Measurements from ENCODE around the gene CBX4.
A peak's percentile ranks its signal among the peaks of the same experiment; 100 is the strongest.

CBX4 gene

DNA sequence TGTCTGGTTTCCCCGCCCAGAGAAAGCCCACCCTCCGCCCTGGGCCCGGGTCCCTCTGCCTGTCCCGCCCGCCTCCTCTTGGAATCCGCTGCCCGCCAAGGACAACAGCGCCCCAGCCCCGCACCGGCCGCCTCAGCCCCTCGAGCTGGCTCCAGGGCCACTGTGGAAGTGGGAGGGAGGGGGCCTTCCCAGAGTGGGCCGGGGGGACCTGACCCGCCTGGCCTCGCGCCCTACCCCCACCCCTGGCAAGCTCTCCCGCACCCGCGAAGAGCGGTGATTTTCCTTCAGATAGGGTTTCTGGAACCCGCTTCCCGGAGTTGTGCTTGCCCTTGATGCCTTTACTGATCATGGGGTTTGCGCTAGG is 40.1 kb downstream of the CBX4 start:
- DNase-seq, result no peak

DNA sequence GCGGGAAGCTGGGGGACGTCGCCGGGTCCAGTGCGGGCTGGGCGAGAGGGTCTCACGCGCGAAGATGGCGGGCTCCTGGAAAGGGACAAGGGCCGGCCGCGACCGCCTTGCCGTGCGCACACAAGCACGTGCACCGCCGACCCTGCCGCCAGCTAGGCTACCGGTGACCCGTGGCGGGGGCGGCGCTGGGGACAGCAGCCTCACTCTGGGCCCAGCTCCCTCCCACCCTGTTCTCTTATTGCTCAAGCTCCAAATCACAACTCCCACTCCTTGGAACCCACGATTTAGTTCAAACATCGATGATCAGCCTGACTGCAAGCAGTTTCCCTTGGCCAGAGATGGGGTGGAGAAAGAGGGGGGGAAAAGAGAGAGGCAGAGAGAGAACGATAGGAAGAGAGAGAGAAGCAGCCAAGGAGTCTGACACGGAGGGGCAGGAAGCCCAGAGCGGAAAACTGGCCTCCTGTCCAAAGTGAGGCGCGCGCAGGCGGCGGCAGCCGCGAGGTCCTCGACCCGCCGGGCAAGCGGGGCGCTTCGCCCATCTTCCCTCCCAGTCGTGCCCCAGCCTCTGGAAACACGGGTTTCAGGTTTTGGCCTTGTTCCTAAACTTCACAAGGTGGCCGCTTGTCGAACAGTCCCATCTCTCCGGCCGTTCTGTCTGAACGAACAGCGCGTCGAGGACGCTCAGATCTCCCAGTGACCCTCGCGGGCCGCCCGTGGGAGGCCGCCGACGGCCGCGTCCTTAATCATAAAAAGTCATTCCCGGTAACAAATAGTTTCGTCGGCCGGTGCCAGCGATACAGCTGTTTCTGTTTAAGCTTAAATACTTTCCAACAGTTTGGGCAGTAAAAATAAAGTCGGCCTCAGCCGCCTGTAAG is 40.7 kb downstream of the CBX4 start:
- DNase-seq, result no peak

DNA sequence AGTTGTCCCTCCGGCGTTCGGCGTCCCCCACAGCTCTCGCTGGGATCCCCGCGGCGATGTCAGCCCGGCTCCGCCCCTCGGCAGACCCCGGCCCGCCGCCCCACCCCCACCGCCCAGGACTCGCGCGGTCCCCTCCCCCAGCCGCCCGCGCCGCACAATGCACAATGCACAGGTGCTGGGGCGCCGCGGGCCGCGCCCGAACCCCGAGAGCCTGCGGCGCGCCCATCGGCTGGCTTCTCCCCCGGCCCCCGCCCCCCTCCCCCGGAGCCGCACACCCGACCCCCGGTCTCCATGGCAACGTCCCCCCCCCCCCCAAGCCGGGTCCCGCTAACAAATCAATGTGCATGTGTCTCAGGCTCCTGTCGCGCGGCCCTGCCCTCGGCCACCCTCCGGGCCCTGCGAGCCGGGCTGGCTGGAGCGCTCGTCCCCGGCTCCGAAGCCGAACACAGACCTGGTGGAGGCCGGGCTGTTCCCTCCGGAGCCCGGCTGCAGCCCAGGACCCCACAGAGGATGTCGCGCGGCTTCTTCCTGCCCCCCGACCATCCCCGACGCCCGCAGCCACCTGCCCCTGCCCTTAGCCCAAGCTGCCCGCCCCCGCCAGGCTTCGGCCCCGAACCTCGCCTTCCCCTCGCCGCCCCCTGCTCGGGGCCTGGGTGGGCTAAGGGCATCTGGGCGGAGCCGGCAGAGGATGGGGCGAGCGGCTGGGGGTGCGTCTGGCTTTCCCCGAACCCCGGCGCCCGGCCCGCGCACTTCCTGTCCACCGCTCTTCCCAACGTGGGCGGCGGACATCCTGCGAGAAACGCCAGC is 41.5 kb downstream of the CBX4 start:
- peak in 1 of 2 experiments; percentile 52 for DNase-seq

DNA sequence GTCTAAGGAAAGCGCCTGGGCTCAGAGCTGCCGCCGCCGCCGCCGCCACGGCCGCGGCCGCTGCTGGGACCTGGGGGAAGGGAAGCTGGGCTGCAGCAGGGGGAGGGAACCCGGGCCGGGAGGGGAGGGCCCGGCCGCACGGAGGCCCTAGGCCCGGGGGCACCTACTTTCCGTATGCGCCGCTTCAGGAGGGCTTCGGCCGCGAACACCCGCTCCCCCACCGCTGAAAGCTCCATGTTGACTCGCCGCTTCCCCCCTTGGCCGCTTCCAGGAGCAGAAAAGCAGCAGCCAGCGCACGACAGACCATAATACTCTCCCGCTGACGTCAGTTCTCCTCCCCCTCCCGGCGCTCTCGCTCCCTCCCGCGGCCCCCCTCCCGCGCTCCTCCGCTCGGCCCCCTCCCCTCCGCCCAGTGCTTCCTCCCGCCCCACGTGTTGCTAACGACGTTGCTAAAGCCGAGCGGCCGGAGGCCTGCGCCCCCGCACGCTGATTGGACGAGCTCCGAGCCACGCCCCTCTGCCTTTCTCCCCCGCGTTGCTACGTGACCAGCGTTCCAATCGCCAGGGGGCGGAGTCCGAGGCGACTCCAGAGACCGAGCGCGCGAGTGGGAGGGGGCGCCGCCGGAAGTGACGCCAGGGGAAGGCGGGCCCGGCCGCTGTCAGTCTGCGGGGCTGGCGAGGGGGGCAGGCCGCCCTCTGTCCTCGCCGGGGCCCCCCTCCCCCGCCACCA is 42.3 kb downstream of the CBX4 start, which contains the start of gene CBX8:
CBX8 (minus strand) TSS at position 315 of the 729 bp plus-strand sequence; CDS start at position 236, 79 bp downstream.
- DNase-seq, result peak; percentile 96 to 99

DNA sequence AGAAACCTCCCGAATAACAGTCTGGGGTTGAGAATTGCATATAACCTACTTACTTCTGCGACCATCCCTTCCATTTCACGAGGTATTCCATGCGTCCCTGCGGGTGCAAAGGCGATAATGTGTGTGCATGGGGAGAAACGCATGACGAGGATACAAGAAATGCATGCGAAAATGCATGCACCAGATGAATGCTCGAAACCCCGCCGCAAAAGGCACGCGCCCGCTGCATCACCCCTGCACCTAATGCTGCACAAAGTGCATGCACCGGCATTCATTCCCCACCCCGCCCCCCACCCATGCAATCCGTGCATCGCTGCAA is 42.8 kb downstream of the CBX4 start:
- DNase-seq, result no peak

DNA sequence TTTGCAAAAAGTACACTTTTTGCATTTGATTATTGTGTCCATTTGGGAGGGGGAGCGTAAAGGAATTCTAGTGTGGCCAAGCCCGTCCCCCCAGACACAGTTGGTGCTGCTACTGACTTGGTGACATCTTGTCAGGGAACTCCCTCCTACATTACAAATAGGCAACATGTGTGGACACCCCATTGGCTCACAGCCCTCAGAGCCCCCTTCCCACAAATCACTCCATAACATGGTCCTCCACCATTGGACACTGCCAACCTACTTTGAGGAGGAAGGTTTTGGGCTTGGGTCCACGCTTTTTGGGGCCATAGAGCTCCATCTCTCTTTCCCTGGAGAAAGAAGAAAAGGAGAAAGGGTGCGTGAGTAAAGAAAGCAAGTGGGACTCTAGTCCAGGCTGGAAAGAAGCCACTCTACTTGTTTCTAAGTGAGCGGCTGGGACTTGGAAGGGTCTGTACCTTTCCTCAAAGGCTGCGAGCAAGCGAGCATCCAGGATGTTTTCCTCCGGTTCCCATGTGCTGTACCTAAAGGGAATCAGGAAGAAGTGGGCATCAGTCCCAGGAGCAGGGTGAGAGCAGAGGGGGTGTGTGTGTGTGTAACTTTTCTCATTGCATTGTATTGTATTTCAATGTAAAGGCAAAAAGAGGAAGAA is 43.3 kb downstream of the CBX4 start:
- DNase-seq, result no peak

DNA sequence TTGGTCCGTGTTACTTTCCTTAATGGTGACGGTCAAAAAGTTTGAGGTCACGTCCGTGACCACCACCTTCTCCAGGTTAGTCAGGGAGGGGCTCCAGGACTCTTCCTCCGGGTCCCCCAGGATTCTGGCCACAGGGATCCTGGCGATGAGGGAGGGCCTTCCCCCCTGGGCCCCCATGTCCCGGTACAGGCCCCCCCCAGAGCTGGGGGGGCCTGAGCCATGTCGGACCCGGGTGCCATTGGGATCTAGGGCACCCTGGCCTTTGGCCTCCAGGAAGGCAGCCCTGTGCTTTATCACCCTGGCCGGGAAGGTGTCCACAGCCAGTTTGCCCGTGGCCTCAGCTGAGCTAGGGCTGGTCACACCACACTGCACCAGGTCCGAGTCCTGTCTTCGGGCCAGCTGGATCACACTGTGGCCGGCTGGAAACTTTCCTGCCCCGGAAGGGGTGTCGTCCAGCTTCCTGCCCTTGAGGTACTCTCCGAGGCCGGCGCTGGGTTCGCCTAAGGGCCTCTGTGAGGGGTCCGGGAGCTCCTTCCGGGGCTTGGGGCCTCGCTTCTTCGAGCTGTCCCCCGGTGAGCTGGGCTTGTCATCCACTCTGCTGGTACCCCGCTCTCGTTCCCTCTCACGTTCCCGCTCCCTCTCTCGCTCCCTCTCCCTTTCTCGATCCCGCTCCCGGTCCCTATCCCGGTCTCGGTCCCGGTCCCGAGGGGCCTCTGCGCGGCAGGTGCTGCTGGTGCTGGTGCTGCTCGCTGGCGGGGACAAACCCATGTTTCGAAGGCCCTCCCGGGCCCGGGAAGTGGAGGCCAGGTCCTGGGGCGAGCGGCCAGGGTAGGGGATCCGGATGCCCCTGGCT is 44.4 kb downstream of the CBX4 start:
- DNase-seq, result no peak

DNA sequence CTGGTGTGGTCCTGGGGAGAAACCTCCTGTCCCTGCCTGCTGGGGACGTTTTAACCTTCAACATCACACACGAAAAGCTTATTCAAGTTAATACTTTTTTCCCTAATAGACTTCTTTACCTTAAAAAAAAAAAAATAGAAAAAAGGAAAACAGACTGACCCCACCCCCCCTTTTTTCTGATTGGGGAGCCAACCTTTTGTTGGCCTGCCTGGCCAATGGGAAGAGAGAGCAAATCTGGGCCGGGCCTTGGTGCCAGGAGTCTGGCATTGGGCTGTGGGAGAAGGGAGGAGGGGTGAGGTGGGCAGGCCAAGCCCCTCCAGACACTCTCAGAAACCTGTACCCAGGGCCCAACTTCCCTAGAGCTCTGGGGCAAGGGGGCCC is 45.3 kb downstream of the CBX4 start:
- DNase-seq, result no peak

DNA sequence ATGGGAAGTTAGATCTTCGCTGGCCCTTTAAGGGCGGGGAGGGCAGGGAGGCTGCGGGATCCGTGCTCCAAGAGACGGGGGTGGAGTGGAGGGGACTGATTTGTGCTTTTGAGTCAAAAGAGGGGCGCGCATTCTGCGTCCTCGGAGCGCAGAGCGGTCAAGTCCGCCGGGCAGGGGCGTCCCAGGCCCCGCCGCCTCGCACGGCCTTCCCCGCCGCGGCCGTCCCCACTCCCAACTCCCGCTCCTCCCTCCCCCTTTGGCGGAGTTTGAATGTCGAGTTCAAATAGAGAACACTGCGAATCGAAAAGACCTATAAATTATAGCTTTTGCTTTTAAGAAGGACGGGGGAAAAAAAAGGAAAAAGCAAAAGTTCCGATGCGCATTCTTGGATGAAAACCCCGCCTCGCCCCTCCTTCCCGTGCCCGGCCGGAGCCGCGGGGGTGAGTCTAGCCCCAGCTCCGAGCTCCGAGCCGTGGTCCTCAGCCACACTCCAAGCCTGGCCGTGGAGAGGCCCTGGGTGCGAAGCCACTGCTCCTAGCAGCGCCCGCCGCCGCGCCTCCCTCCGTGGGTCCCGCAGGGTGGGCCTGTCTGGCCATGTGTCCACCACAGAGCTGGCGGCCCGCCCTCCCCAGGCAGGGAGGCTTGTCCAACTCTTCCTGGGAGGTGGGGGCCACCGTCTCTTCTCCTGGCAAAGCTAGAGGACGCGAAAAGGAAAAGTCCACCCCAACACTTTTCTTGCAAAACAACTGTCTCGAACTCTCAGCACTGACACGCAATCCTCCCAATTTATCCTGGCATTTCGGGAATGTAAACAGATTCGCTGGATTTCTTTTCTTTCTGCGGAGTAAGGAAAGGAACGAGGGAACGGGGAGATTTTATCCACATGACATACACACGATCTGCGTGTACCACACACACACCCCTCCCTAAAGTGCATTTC is 46.0 kb downstream of the CBX4 start:
- no peak for DNase-seq

DNA sequence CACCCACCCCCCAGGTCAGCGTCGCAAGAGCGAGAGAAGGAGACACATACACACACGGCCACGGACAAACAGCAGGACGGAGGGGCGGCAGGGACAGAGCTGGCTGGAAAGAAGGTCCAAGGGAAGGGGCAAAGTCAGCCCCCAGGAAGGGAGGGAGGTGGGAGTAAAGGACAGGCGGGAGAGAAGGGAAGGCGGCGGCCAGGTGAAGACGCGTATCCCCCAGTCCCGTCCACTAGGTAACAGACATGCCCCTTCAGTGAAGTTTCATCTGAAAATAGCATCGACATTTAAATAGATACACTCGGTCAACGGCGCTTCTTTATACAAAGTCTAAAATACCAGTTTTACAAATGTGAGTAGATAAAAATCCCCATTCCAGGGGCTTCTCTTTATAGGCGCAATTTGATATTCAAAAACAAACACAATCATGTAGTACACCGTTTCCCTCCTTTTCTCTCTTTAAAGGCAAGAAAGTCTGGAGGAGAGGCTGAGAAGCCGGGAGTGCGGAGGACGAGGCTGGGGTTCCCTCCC is 46.8 kb downstream of the CBX4 start:
- no peak for DNase-seq

DNA sequence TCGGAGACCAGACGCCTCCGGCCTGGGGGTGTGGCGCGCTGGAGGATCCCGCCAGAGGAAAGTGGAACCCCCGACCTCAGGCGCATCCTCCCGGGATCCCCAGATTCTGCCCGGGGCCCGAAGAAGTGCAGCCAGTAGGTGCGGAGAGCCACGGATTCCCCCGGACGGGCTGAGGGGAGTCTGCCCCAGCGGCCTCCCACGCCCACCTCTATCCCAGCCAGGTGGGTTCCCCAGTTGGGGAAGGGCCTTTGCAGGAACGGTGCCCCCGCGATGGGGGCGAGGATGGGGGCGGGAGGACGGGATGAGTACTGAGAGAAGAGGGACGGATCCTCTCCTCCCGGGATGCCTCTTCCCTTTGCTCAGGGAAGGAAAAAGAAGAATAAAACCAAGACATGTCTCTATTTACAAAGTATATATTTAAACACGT is 47.5 kb downstream of the CBX4 start:
- no peak for DNase-seq

DNA sequence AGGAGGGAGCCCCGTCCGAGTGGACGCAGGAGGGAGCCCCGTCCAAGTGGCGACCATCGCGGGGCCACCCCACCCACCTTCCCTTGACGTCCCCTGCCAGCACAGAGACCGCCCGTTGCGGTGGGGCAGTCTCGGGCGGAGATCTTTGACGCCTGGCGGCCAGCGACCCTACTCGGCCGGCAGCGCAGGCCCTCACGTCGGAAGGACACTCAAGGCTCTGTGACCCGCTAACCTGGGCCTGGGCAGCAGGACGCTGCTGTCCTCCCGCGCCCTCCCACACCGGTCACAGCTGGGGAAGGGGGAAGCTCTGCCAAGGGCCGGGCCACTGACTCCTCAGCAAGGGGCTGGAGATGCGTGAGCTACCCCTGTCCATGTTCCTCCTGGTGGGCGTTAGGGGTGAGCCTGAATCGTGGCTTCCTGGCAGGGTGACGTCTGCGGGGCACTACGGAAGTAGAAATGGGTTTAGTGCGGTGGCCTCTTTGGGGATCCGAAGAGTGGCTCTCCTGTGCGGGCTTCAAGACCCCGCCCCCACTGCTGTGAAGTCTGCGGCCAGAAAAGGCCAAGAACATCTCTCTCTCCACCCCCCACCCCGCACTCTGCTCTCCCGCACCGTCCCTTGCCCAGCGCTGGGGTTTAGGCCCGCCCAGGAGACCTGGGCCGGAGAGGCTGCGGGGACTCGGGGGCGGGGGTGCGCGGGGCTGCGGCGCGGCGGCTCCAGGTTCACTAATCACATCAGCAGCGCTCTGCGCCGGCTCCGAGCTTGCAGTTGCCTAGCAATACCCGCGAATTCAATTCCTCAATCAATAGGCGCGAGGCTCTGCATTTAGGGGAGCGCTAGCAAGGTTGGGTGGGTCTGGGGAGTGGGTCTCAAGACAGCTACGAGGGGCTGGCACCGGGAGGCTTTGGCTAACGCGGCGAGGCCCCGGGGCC is 48.2 kb downstream of the CBX4 start:
- DNase-seq, result no peak

DNA sequence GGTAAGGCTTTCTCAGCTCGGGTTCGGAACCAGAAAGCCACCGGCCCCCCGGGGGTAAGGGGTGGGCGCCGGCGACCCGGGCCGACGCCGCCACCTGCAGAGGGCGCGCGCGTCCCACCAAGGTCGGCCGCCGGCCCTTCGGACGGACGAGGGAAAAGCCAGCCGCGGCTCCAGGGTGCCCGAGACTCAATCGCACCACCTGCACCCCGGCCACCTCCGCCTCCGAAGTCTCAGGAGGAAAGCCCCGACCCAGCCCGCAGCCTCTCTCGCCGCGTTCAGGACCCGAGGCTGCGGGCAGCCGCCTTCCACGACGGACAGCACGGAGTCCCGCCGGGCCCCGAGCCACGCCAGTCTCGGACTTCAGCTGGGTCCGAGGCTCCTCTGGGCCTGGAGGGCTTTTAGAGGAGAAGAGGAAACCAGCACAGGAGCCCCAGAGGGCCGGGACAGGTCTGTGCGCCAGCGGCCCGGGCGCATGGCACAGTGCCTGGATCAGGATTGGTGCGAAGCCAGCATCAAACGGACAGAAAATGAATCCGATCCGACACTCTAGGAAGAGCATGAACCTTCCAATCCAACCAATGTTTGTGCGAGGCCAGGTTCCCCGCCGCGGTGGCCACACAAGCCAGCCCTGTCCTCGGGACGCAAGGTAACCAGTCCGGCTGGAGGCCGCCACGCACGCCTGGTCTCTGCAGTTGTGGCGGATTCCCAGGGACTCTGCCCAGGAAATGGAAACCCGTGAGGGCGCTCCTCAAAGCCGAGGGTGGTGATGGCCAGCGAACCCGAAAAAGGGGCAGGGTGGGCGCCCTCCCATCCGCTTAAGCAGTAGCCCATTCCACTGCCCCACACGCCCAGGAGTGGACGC is 49.1 kb downstream of the CBX4 start:
- no peak for DNase-seq

DNA sequence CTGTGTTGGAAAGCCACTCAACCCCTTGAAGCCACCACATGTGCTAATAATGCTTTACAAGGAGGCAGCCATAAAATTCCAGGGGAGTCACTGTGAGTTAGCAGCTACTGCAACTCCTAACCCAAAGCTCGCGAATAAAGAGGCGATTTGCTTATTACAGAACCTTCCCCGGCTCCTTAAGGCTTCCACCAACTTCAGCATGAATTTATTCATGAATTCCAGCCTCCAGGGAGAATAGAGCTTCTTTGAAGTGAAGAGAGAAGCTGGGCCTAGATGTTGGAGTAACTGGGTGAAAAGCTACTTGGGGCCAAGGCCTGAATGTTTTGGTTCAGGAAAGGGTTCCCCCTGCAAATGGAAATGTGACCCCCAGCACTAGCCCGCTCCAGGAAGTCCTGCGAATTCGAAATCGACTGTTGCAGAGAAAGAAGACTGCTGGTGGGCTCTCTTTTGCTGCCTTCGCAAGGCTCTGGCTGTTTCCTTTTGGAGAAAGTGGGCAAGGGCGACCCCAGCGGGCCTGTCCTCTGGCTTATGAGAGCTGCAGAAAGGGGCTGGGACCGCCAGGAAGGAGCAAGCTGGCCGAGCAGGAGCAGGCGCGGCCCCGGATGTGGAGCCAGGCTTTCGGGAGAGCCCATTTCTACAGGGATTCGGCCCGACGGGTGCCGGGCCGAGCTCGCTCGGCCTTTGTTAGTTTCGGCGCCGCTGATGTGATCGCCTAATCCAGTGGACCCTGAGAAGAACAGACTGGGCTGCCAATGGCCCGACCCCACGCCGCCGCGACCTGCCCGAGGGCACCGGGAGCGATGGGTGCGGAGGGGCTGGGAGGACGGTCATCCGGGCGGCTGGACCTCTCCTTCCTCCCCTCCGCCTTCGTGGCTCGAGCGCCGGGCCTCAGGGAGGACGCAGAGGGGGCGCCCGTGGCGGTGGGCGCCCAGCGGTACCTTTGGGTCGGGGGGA is 50.0 kb downstream of the CBX4 start:
- no peak for DNase-seq

DNA sequence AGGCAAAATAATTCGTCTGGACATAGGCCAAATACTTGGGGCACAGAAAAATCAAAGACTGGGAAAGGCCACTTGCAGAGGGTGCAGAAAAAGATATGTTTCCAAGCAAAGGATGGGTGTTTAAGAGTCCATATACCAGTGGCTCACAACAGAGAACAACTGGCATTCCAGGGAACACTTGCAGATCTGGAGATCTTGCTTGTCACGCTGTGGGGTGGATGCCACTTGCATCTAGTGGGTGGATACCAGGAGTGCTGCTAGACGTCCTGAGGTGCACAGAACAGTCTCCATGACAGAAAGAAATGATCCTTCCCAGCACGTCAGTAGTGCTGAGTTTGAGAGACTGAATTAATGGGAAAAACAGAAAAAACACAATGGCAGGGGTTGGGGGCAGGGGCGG is 50.8 kb downstream of the CBX4 start:
- DNase-seq, result no peak

DNA sequence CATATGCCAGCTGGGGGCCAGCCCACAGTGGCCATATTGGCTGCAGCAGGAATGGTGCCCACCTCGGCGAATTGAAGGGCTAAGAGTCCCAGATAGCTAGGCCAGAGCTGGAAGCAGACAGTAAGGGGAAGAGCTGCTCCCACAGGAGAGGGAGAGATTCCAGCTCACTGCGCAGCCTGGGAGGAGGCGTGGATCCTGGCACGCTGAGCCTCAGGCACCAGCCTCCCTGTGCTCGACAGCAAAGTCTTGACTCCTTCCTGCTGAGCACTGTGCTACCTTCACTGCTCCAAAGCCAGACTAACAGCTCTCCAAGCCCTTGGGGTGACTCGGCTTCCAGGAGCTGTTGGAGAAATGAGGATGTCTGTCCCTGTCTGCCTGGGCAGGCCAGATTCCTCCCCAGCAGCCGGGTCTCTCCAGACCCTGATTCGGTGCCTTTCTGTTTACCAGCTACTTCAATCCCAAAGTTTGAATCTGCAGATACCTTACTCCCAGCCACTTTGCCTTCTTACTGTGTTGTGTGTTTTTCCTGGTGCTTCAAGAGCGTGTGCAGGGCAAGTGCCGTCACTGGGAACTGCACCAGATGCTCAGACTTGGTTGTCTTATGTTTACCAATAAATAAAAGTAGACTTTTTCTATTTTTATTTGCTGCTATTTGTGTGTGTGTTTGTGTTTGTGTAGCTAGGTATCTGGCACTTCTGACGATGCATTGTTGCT is 52.2 kb downstream of the CBX4 start:
- DNase-seq, result no peak
